Mesenchymal stem cell (in vitro differentiated cells and primary cell): ENCODE results near the gene RBM12.

ENCODE experiments used
- DNase-seq: peaks from one replicate; pipeline ENCODE4 v3.0.0-alpha.2; 2013
- H2AFZ ChIP-seq: one replicate; pipeline ENCODE4 v1.6.1; 2013; ENCODE audit warnings: low read depth, mild to moderate bottlenecking, control low read depth, inconsistent platforms, low read length, moderate library complexity
- H2AK5ac ChIP-seq: 2 replicates; pipeline ENCODE4 v1.6.1; 2013; ENCODE audit warnings: low read length, moderate library complexity, mild to moderate bottlenecking, inconsistent platforms; ENCODE audit not compliant: severe bottlenecking
- H2BK120ac ChIP-seq: one replicate; pipeline ENCODE4 v1.6.1; 2013; ENCODE audit warnings: low read depth, mild to moderate bottlenecking, inconsistent platforms, low read length, moderate library complexity
- H2BK12ac ChIP-seq, 2 experiments: one replicate each; pipeline ENCODE4 v1.6.1; 2013; ENCODE audit warnings: inconsistent platforms in 2 of 2, low read length in 2 of 2, mild to moderate bottlenecking in 2 of 2, moderate library complexity in 2 of 2, control low read depth in 1 of 2
- H2BK15ac ChIP-seq: one replicate; pipeline ENCODE4 v1.6.1; 2013; ENCODE audit warnings: mild to moderate bottlenecking, low read depth, inconsistent platforms; ENCODE audit not compliant: poor library complexity, severe bottlenecking
- H2BK5ac ChIP-seq: 2 replicates; pipeline ENCODE4 v1.6.1; 2013; ENCODE audit warnings: low read depth, mild to moderate bottlenecking, low read length, control low read depth, inconsistent platforms; ENCODE audit not compliant: poor library complexity, severe bottlenecking
- H3K14ac ChIP-seq, 2 experiments: one replicate each; pipeline ENCODE4 v1.6.1; 2013; ENCODE audit warnings: inconsistent platforms in 2 of 2, low read length in 2 of 2, control low read depth in 1 of 2, mild to moderate bottlenecking in 1 of 2, moderate library complexity in 1 of 2
- H3K18ac ChIP-seq, 2 experiments: one replicate each; pipeline ENCODE4 v1.6.1; 2013; ENCODE audit warnings: inconsistent platforms in 2 of 2, low read length in 2 of 2, control low read depth in 1 of 2, low read depth in 1 of 2, mild to moderate bottlenecking in 1 of 2
- H3K23ac ChIP-seq, 2 experiments: one replicate each; pipeline ENCODE4 v1.6.1; 2013; ENCODE audit warnings: inconsistent platforms in 2 of 2, low read length in 2 of 2, mild to moderate bottlenecking in 2 of 2, moderate library complexity in 2 of 2, control low read depth in 1 of 2
- H3K27ac ChIP-seq: 2 replicates; pipeline ENCODE4 v1.5.1; 2013; ENCODE audit warnings: mild to moderate bottlenecking, moderate library complexity, low read length, control low read depth, inconsistent platforms; ENCODE audit not compliant: poor library complexity, severe bottlenecking
- H3K27me3 ChIP-seq, 2 experiments: 2 replicates each; pipeline versions ENCODE4 v1.6.1 to v1.7.0; 2013; ENCODE audit warnings: low read length in 2 of 2, mild to moderate bottlenecking in 2 of 2, moderate library complexity in 2 of 2, control low read depth in 1 of 2, inconsistent platforms in 1 of 2; ENCODE audit not compliant: control insufficient read depth in 1 of 2, insufficient read depth in 1 of 2
- H3K36me3 ChIP-seq, 2 experiments: 2 replicates each; pipeline versions ENCODE4 v1.6.1 to v1.7.0; 2013; ENCODE audit warnings: low read length in 2 of 2, control low read depth in 1 of 2, inconsistent platforms in 1 of 2, low read depth in 1 of 2, mild to moderate bottlenecking in 1 of 2; ENCODE audit not compliant: insufficient read depth in 2 of 2, control insufficient read depth in 1 of 2
- H3K4ac ChIP-seq, 2 experiments: one replicate each; pipeline ENCODE4 v1.6.1; 2013; ENCODE audit warnings: inconsistent platforms in 2 of 2, low read length in 2 of 2, mild to moderate bottlenecking in 2 of 2, moderate library complexity in 2 of 2, control low read depth in 1 of 2, low read depth in 1 of 2
- H3K4me1 ChIP-seq: 2 replicates; pipeline ENCODE4 v1.6.1; 2013; ENCODE audit warnings: low read depth, low read length, control low read depth; ENCODE audit not compliant: control insufficient read depth, insufficient read depth
- H3K4me2 ChIP-seq: 2 replicates; pipeline ENCODE4 v1.6.1; 2013; ENCODE audit warnings: low read length, mild to moderate bottlenecking, inconsistent platforms; ENCODE audit not compliant: poor library complexity, severe bottlenecking
- H3K4me3 ChIP-seq, 2 experiments: 2 replicates each; pipeline versions ENCODE4 v1.5.1 to v1.7.0; 2013; ENCODE audit warnings: low read length in 2 of 2, mild to moderate bottlenecking in 2 of 2, control low read depth in 1 of 2, low read depth in 1 of 2; ENCODE audit not compliant: insufficient read depth in 1 of 2
- H3K79me1 ChIP-seq: replicated peaks from 2 replicates; pipeline ENCODE4 v1.6.1; 2013; ENCODE audit warnings: mild to moderate bottlenecking, control low read depth, low read length, inconsistent platforms; ENCODE audit not compliant: poor library complexity, severe bottlenecking
- H3K9ac ChIP-seq: 2 replicates; pipeline ENCODE4 v1.7.0; 2013; ENCODE audit warnings: mild to moderate bottlenecking, low read length, moderate library complexity
- H3K9me3 ChIP-seq: 2 replicates; pipeline ENCODE4 v1.7.0; 2013; ENCODE audit warnings: mild to moderate bottlenecking, low read length; ENCODE audit not compliant: control insufficient read depth
- H4K8ac ChIP-seq: one replicate; pipeline ENCODE4 v1.6.1; 2013; ENCODE audit warnings: inconsistent platforms, mild to moderate bottlenecking, low read length, moderate library complexity
- H4K91ac ChIP-seq: one replicate; pipeline ENCODE4 v1.6.1; 2013; ENCODE audit warnings: mild to moderate bottlenecking, low read length, inconsistent platforms
- WGBS: methylation state at CpG from one replicate; pipeline ENCODE4 v1.1.7; 2013; ENCODE audit warnings: mixed read lengths; 5-methylcytosine and 5-hydroxymethylcytosine counted together

The RBM12 gene

DNA sequence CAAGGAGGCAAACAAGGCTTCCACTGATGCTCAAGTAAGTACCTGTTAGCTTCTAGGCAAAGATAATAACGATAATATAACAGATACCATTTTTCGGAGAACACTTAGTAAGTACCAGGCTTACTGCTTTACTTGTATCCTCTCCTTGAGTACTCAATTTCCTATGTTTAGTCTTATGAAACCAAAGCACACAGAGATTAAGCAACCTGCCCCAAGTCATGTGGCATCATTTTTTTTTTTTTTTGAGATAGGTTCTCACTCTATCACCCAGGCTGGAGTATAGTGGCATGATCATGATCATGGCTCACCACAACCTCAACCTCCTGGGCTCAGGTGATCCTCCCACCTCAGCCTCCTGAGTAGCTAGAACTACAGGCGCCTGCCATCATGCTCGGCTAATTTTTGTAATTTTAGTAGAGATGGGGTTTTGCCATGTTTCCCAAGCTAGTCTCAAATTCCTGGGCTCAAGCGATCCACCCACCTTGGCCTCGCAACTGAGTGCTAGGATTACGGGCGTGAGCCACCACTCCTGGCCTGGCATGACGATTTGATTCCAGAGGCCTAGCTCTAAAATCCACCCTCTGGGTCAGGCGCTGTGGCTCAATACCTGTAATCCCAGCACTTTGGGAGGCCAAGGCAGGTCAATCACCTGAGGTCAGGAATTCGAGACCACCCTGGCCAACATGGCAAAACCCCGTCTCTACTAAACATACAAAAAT lies 35.1 kb downstream of the RBM12 start:
- no peak overlapping the region for H3K4ac ChIP-seq
- no peak overlapping the region for H2BK5ac ChIP-seq
- no peak overlapping the region for H4K91ac ChIP-seq
- no peak overlapping the region for H3K9ac ChIP-seq
- no peak overlapping the region for H2BK120ac ChIP-seq
- over 99% methylated on average over 12 of the region's 12 CpGs for WGBS
- H3K79me1 ChIP-seq = peaks cover 33% of the 10 kb centered on the region
- H2BK15ac ChIP-seq = no peak overlapping the region
- no peak overlapping the region for H3K23ac ChIP-seq
- no peaks in the 10 kb centered on the region for H3K27me3 ChIP-seq
- H2AK5ac ChIP-seq = no peak overlapping the region
- H3K4me3 ChIP-seq = no peak overlapping the region
- H4K8ac ChIP-seq = no peak overlapping the region
- H2BK12ac ChIP-seq = no peak overlapping the region
- H3K14ac ChIP-seq = no peak overlapping the region
- H2AFZ ChIP-seq = no peak overlapping the region
- no peak overlapping the region for H3K4me2 ChIP-seq
- no peak overlapping the region for H3K27ac ChIP-seq
- no peak overlapping the region for H3K18ac ChIP-seq
- peaks cover 2% of the 10 kb centered on the region for H3K4me1 ChIP-seq
- peak; percentile 30 for DNase-seq
- H3K36me3 ChIP-seq = peaks cover 51 to 83% of the 10 kb centered on the region in 2 experiments
- H3K9me3 ChIP-seq = no peaks in the 10 kb centered on the region

DNA sequence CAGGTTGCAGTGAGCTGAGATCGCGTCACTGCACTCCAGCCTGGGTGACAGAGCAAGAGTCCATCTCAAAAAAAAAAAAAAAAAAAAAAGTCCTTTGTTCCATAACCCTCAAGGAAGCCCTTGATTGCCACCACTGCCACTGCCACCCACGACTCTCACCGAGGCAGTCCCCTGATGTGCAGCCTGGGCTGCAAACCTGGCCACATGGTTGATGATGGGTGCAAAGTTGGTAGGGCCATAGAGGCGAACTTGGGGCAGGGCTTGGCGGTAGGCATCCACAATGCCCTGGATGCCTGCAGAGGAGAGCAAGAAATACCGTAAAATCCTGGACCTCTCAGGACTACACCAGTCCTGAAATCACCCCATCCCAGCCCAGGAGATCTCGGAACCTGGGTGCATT lies 37.6 kb downstream of the RBM12 start:
- Histone ChIP-seq H3K4ac (no peak overlapping the region), H3K36me3 (peaks cover 42 to 70% of the 10 kb centered on the region in 2 experiments), H3K4me3 (no peak overlapping the region), H3K27ac (no peak overlapping the region), H3K27me3 (no peaks in the 10 kb centered on the region), H3K79me1 (peaks cover 22% of the 10 kb centered on the region), H2BK120ac (no peak overlapping the region), H2BK5ac (no peak overlapping the region), H2AK5ac (no peak overlapping the region), H3K9ac (no peak overlapping the region), H2AFZ (no peak overlapping the region), H2BK12ac (no peak overlapping the region), H3K4me2 (no peak overlapping the region), H3K14ac (no peak overlapping the region), H4K91ac (no peak overlapping the region), H3K9me3 (no peaks in the 10 kb centered on the region), H3K4me1 (peaks cover 2% of the 10 kb centered on the region), H3K18ac (no peak overlapping the region), H4K8ac (no peak overlapping the region), H3K23ac (no peak overlapping the region), H2BK15ac (no peak overlapping the region)
- no peak for DNase-seq
- 98% methylated on average over 8 of the region's 8 CpGs for WGBS

GRCh38 chr20:35626386-35627001 lies 38.2 kb downstream of the RBM12 start:
- no peak overlapping the region for H2AK5ac ChIP-seq
- H2BK5ac ChIP-seq = no peak overlapping the region
- H3K9me3 ChIP-seq = no peaks in the 10 kb centered on the region
- no peak overlapping the region for H2BK120ac ChIP-seq
- no peak overlapping the region for H2BK12ac ChIP-seq
- no peak overlapping the region for H4K8ac ChIP-seq
- no peak overlapping the region for H3K14ac ChIP-seq
- H3K9ac ChIP-seq = no peak overlapping the region
- no peak overlapping the region for H3K4me3 ChIP-seq
- no peak overlapping the region for H2AFZ ChIP-seq
- H3K23ac ChIP-seq = no peak overlapping the region
- H3K27me3 ChIP-seq = no peaks in the 10 kb centered on the region
- no peak for DNase-seq
- H3K4me2 ChIP-seq = no peak overlapping the region
- H2BK15ac ChIP-seq = no peak overlapping the region
- 96% methylated on average over 13 of the region's 13 CpGs for WGBS
- H3K79me1 ChIP-seq = peaks cover 17% of the 10 kb centered on the region
- peaks cover 2% of the 10 kb centered on the region for H3K4me1 ChIP-seq
- H3K18ac ChIP-seq = no peak overlapping the region
- H3K36me3 ChIP-seq = peaks cover 37 to 70% of the 10 kb centered on the region in 2 experiments
- no peak overlapping the region for H3K4ac ChIP-seq
- H4K91ac ChIP-seq = no peak overlapping the region
- H3K27ac ChIP-seq = no peak overlapping the region

DNA sequence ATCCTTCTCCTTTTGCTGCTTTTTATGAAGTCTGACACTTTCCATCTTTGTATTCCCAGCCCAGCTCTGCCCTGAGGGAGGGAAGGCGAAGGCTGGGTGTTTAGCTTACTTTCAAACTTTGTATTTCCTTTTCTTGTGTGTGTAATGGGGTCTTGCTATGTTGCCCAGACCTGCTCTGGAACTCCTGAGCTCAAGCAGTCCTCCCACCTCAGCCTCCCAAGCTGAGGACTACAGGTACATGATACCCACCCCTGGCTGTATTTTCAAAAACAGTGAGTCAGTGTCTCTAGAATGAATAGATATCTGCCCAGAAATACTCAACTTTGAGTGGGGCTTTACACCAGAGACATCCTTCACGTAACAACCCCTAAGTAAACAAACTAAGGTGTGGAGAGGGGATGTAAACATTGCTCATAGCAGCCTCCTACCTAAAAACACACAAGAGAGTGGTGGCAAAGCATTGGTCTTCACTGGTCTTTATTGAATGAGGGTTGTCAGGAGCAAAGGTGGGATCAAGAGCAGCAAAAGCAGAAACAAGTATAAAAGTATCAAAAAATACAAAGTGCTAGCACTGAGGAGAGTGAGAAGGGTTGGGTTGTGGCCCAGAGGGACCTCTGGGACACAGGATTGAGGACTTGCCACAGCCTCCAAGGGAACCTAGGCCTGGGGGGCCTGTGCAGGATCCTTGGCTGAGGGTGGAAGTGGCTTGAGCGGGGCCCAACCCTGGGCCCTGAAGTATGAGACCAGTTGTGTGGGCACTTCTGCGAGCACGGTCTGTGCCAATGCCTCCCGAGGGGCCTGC lies 38.9 kb downstream of the RBM12 start:
- Histone ChIP-seq H2BK120ac (no peak overlapping the region), H2BK5ac (no peak overlapping the region), H3K79me1 (peaks cover 14% of the 10 kb centered on the region), H3K18ac (no peak overlapping the region), H4K91ac (no peak overlapping the region), H4K8ac (no peak overlapping the region), H3K27ac (no peak overlapping the region), H3K14ac (no peak overlapping the region), H3K9ac (no peak overlapping the region), H2BK15ac (no peak overlapping the region), H3K4me1 (no peaks in the 10 kb centered on the region), H3K4me3 (no peak overlapping the region), H2BK12ac (no peak overlapping the region), H3K36me3 (peaks cover 36 to 70% of the 10 kb centered on the region in 2 experiments), H3K23ac (no peak overlapping the region), H3K9me3 (no peaks in the 10 kb centered on the region), H2AK5ac (no peak overlapping the region), H2AFZ (no peak overlapping the region), H3K4me2 (no peak overlapping the region), H3K4ac (no peak overlapping the region), H3K27me3 (no peaks in the 10 kb centered on the region)
- DNase-seq = no peak
- WGBS = 100% methylated on average over 5 of the region's 6 CpGs
